PFSK-1 (cell line): ENCODE results near the gene NTN1.

ENCODE experiments used
- FOXP2 ChIP-seq: optimal IDR thresholded peaks from 2 replicates; pipeline ENCODE3; 2011; ENCODE audit warnings: borderline replicate concordance, control low read depth, inconsistent platforms; ENCODE audit not compliant: insufficient read depth; ENCODE audit errors: extremely low read length, extremely low read depth
- POLR2AphosphoS5 ChIP-seq: IDR thresholded peaks from 2 replicates; pipeline ENCODE4 v1.6.1; 2012; ENCODE audit warnings: low read depth, mild to moderate bottlenecking, control low read depth, low read length, moderate library complexity
- REST ChIP-seq, 2 experiments: IDR thresholded peaks; 2 replicates each; pipeline versions ENCODE4 v1.6.1 to v1.8.0; 2011 to 2012; ENCODE audit warnings: low read depth in 2 of 2, low read length in 2 of 2, control low read depth in 1 of 2, inconsistent platforms in 1 of 2, mild to moderate bottlenecking in 1 of 2, moderate library complexity in 1 of 2; ENCODE audit not compliant: insufficient read depth in 1 of 2
- SIN3A ChIP-seq: IDR thresholded peaks from 2 replicates; pipeline ENCODE4 v1.6.1; 2012; ENCODE audit warnings: mild to moderate bottlenecking, low read length, moderate library complexity, borderline replicate concordance; ENCODE audit not compliant: insufficient read depth
- TAF1 ChIP-seq: IDR thresholded peaks from 2 replicates; pipeline ENCODE4 v1.6.1; 2012; ENCODE audit warnings: low read length, control low read depth, borderline replicate concordance; ENCODE audit not compliant: insufficient read depth

The NTN1 gene

GRCh38 chr17:9044772-9045463 is 23.6 kb downstream of the NTN1 start:
- TF ChIP-seq TAF1 (no peak), FOXP2 (no peak), POLR2AphosphoS5 (no peak), SIN3A (no peak), REST (IDR thresholded peaks at IDR 0.05; ENCODE audit: insufficient read depth in 1 of 2, low read depth in 2 of 2, low read length in 2 of 2) (no peak)

DNA sequence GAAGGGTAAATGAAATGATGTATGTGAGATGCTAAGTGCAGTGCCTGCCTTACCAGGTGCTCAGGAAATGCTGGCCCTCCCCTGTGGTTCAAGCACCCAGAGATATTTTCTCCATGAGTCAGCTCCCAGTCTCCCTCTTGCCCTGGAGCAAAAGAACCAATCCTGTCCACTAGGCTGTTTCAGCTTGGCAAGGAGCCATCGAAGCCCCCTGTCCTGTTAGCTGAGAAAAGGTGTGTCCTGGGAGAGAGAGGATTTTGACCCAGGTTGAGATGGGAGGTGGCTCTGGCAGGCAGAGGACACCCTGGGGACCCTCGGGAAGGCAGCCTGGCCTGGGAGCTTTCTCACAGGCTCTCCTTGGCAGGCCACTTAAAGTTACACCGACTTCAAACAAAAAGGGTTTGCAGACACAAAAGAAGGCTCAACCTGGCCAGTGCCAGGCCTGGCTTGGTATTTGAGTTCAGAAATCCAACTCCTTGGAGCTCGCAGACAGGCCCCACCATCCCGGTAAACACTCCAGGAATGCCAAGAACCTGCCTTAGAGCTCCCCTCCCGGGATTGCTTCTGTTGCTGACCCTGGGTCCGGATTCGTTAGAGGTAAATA is 29.6 kb downstream of the NTN1 start:
- TF ChIP-seq TAF1 (no peak), REST (IDR thresholded peaks at IDR 0.05; ENCODE audit: insufficient read depth in 1 of 2, low read depth in 2 of 2, low read length in 2 of 2) (no peak), SIN3A (no peak), FOXP2 (no peak), POLR2AphosphoS5 (no peak)

GRCh38 chr17:9051561-9051960 is 30.3 kb downstream of the NTN1 start:
- TF ChIP-seq FOXP2 = no peak
- no peak for TF ChIP-seq SIN3A
- TF ChIP-seq REST (IDR thresholded peaks at IDR 0.05; ENCODE audit: insufficient read depth in 1 of 2, low read depth in 2 of 2, low read length in 2 of 2) = no peak
- TF ChIP-seq TAF1 = no peak
- no peak for TF ChIP-seq POLR2AphosphoS5

DNA sequence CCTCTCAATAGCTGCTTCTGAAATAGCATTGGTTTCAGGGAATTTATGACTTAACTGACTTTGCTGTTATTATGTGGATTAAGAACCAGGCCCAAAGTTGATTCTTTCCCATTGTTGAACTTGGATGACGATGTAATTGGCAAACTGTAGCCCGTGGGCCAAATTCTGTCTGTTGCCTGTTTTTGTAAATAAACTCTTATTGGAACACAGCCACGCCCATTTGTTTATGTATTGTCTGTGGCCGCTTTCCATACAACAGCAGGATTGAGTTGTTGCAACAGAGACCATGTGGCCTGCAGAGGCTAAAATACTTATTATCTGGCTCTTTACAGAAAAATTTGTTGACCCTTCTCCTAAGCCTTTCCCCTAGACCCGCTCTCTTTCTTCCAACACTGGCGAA is 31.6 kb downstream of the NTN1 start:
- TF ChIP-seq POLR2AphosphoS5 (no peak), SIN3A (no peak), REST (IDR thresholded peaks at IDR 0.05; ENCODE audit: insufficient read depth in 1 of 2, low read depth in 2 of 2, low read length in 2 of 2) (no peak), TAF1 (no peak), FOXP2 (no peak)
